Upper lobe of left lung (tissue), 6 donors: ENCODE results near the gene CHST8. TPM values are rescaled to one million over a fixed set of nuclear protein-coding genes. Genes with fewer than 3 reads are reported as not detected.

Source experiments
- ATAC-seq, 2 donors: fragments of 200-7000 bp; cut with Tn5 transposase; one replicate each; pipeline ENCODE4 v1.9.1; 2022; ENCODE audit warnings: mild to moderate bottlenecking in 2 of 2, moderate library complexity in 2 of 2; ENCODE audit not compliant: low FRiP score in 2 of 2
- DNase-seq, 2 donors: peaks; one replicate each; pipeline ENCODE4 v3.0.0-alpha.2; 2019 to 2020
- H3K27ac ChIP-seq, 4 donors: fragments of 200-600 bp; sonication (generic); one replicate each; pipeline ENCODE4 v1.5.1; 2016 to 2019
- H3K27me3 ChIP-seq, 4 donors: fragments of 200-600 bp; sonication (generic); one replicate each; pipeline ENCODE4 v1.5.1; 2017 to 2019
- H3K36me3 ChIP-seq, 4 donors: fragments of 200-600 bp; sonication (generic); one replicate each; pipeline ENCODE4 v1.5.1; 2016 to 2019
- H3K4me1 ChIP-seq, 4 donors: fragments of 200-600 bp; sonication (generic); one replicate each; pipeline ENCODE4 v1.5.1; 2018 to 2019
- H3K4me3 ChIP-seq, 4 donors: fragments of 200-600 bp; sonication (generic); one replicate each; pipeline ENCODE4 v1.5.1; 2017 to 2019; ENCODE audit warnings: mild to moderate bottlenecking in 2 of 4, moderate library complexity in 1 of 4
- H3K9me3 ChIP-seq, 4 donors: fragments of 200-600 bp; sonication (generic); one replicate each; pipeline ENCODE4 v1.5.1; 2018 to 2019
- EP300 ChIP-seq, 4 donors: sonication (generic); formaldehyde crosslinking; IDR thresholded peaks; one replicate each; pipeline ENCODE4 v1.5.1; 2017; ENCODE audit warnings: antibody characterized with exemption in 4 of 4, control low read depth in 2 of 4
- POLR2A ChIP-seq, 4 donors: fragments of 450-650 bp; IDR thresholded peaks; one replicate each; pipeline ENCODE4 v1.5.1; 2016 to 2017; ENCODE audit warnings: antibody characterized with exemption in 4 of 4, mild to moderate bottlenecking in 2 of 4
- POLR2AphosphoS5 ChIP-seq, 2 donors: sonication (generic); formaldehyde crosslinking; IDR thresholded peaks; one replicate each; pipeline ENCODE4 v1.5.1; 2017; ENCODE audit warnings: antibody characterized with exemption in 2 of 2
- WGBS, 2 donors: methylation state at CpG; one replicate each; pipeline ENCODE4 v1.1.5; 2017 to 2018; 5-methylcytosine and 5-hydroxymethylcytosine counted together
- total RNA-seq, 6 donors: library from RNA; depleted of rRNA in 4 of 6; stranded (reverse); fragments of >200 nt in 4 of 6; gene quantifications; one replicate each; pipeline versions ENCODE4 v1.1.0 to v1.2.1, GENCODE V29; 2016 to 2021
- TF ChIP-seq, protein P1 (sequence below), 6 experiments: fragments of 450-650 bp in 4 of 6; fragments of 200-600 bp in 2 of 6; sonication (generic) in 2 of 6; IDR thresholded peaks; one replicate each; pipeline ENCODE4 v1.5.1; 2016 to 2019; ENCODE audit warnings: antibody characterized with exemption in 6 of 6
- donor health status: DM: no; HTN: no; CAD: no; lungs with moderate emphysema.
- donor health status: DM: no; HTN: yes; CAD: no; lungs with severe emphysema.

CHST8 gene
- total RNA-seq, 6 donors from 2014 or later = 0.46 to 3.1 (median 0.72) TPM; not detected in 2

DNA sequence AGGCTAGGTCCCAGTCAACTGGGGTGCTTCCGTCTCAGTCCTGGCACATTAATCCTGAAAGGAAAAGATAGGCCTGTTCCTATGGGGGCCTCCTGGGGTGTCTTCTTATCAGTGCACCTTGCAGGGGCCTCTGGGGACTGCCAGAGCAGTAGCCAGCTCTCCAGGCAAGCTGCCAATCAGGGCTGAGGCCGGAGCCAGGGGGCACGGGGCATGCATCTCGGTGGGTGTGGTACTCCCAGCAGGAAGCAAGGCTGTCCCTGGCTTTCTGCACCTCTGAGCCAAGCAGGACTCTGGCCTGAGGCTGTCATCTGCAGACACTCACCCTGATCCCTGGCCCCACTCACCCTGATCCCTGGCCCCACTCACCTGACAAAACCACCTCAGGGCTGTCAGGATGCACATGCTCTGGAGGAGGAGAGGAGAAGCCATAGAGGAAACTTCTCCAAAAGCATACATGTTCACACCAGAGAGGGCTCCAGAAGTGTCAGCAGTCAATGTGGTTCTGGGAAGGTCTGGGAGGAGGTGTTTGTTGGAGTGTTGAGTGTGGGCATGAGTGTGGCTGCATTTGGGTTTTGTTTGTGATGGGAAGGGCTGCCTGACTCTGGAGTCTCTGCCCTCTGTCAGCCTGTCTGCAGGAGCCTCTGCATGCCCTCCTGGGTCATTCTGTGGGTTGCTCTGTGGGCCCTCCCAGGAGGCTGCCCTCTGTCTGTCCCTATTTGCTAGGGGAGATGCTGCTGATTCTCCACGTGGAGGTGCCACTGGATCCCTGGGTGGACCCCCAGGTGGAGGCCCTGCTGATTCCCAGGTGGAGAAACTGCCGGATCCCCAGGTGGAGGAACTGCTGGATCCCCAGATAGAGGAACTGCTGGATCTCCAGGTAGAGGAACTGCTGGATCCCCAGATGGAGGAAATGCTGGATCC lies 152.2 kb downstream of the CHST8 start:
- no peaks in the 10 kb centered on the region for H3K9me3 ChIP-seq
- TF ChIP-seq POLR2AphosphoS5 (IDR thresholded peaks at IDR 0.05) (no peak), POLR2A (IDR thresholded peaks at IDR 0.05) (no peak), EP300 (IDR thresholded peaks at IDR 0.05) (no peak)
- TF ChIP-seq, protein P1, sequence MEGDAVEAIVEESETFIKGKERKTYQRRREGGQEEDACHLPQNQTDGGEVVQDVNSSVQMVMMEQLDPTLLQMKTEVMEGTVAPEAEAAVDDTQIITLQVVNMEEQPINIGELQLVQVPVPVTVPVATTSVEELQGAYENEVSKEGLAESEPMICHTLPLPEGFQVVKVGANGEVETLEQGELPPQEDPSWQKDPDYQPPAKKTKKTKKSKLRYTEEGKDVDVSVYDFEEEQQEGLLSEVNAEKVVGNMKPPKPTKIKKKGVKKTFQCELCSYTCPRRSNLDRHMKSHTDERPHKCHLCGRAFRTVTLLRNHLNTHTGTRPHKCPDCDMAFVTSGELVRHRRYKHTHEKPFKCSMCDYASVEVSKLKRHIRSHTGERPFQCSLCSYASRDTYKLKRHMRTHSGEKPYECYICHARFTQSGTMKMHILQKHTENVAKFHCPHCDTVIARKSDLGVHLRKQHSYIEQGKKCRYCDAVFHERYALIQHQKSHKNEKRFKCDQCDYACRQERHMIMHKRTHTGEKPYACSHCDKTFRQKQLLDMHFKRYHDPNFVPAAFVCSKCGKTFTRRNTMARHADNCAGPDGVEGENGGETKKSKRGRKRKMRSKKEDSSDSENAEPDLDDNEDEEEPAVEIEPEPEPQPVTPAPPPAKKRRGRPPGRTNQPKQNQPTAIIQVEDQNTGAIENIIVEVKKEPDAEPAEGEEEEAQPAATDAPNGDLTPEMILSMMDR (IDR thresholded peaks at IDR 0.05) = no peak
- WGBS, 2 donors = 49% methylated on average over 6 of the region's 6 CpGs; no CpG with 5 or more reads in 1 of the 2 donors
- ATAC-seq (no peak), DNase-seq (peak in 1 of 2 donors; percentile 67)
- no peak overlapping the region for H3K27ac ChIP-seq
- no peak overlapping the region for H3K4me3 ChIP-seq
- H3K27me3 ChIP-seq = no peaks in the 10 kb centered on the region
- no peaks in the 10 kb centered on the region for H3K36me3 ChIP-seq
- H3K4me1 ChIP-seq = peaks cover 0 to 10% (median 7%) of the 10 kb centered on the region in 4 donors

DNA sequence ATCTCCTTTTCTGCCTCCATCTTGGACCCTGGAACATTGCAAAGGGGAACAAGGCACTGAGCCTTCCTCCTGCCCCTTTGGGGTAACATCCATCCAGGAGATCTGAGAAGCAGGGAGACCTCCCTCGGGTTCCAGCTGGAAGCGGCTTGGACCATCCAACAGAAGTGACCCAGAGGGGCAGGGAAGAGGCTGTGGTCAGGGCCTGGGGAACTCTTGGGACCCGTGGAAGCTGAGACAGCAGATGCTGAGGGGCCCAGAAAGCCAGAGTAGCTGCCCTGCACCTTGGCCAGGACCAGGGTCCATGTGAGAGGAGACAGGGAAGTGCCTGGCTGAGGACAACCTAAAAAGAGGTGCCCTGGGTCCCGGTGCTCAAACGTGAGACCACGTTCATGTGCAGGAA lies 153.0 kb downstream of the CHST8 start:
- H3K4me1 ChIP-seq = peaks cover 0 to 10% (median 7%) of the 10 kb centered on the region in 4 donors
- 66 to 75% methylated on average over 3 to 6 of the region's 6 CpGs for WGBS, 2 donors
- DNase-seq (no peak), ATAC-seq (no peak)
- no peaks in the 10 kb centered on the region for H3K9me3 ChIP-seq
- TF ChIP-seq, protein P1 (IDR thresholded peaks at IDR 0.05) = no peak
- TF ChIP-seq EP300 (IDR thresholded peaks at IDR 0.05) (no peak), POLR2A (IDR thresholded peaks at IDR 0.05) (no peak), POLR2AphosphoS5 (IDR thresholded peaks at IDR 0.05) (no peak)
- H3K4me3 ChIP-seq = no peak overlapping the region
- no peaks in the 10 kb centered on the region for H3K36me3 ChIP-seq
- no peaks in the 10 kb centered on the region for H3K27me3 ChIP-seq
- no peak overlapping the region for H3K27ac ChIP-seq

DNA sequence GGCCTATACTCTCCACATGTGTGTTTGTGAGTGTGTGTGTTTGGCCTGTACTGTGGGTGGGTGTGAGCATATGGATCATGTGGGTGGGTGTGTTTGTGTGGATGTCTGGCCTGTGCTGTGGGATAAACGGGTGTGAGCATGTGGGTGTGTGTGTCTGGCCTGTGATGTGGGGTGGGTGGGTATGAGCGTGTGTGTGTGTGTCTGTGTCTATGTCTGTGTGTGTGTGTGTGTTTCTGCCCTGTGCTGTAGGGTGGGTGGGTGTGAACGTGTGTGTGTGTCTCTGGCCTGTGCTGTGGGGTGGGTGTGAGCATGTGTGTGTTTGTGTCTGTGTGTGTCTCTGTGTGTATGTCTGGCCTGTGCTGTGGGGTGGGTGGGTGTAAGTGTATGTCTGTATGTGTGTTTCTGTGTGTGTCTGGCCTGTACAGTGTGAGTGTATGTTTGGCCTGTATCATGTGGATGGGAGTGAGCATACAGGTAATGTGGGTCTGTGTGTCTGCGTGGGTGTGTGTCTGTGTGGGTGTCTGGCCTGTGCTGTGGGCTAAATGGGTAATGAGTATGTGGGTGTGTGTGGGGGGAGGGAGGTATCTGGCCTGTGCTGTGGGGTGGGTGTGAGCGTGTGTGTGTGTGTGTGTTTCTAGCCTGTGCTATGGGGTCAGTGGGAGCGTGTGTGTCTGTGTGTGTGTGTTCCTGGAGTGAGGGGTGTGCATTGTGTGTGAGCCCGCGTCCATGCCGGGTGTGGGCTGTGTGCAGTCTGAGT lies 154.2 kb downstream of the CHST8 start:
- WGBS, 2 donors = 82 to 87% methylated on average over 8 to 9 of the region's 9 CpGs
- no peak for ATAC-seq
- DNase-seq = no peak
- no peaks in the 10 kb centered on the region for H3K27me3 ChIP-seq
- no peaks in the 10 kb centered on the region for H3K36me3 ChIP-seq
- TF ChIP-seq, protein P1 (IDR thresholded peaks at IDR 0.05) = no peak
- no peak for TF ChIP-seq POLR2AphosphoS5 (IDR thresholded peaks at IDR 0.05)
- TF ChIP-seq POLR2A (IDR thresholded peaks at IDR 0.05) = no peak
- no peak for TF ChIP-seq EP300 (IDR thresholded peaks at IDR 0.05)
- H3K4me3 ChIP-seq = no peak overlapping the region
- H3K27ac ChIP-seq = no peak overlapping the region
- H3K9me3 ChIP-seq = no peaks in the 10 kb centered on the region
- H3K4me1 ChIP-seq = peaks cover 3 to 15% (median 7%) of the 10 kb centered on the region in 4 donors

DNA sequence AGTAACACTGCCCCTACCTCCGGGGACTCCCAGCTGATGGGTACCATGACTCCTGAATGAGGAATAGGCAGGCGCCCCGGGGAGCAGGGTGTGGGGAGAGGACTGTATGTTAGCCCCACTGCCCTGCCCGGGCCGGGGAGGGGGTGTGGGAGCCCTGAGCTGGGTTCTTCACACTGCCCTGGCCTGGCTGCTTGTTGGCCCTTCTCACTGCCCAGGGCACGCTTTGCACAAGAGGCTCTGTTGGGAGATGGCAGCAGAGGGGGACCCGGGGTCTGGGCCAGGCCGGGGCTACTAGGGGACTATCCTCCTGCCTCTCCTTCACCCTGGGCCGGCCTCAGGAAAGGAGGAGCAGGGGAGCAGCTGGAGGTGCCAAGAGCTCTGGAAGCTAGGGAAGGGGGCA lies 155.6 kb downstream of the CHST8 start:
- Histone ChIP-seq H3K9me3 (no peaks in the 10 kb centered on the region), H3K4me3 (no peak overlapping the region), H3K27me3 (no peaks in the 10 kb centered on the region), H3K36me3 (no peaks in the 10 kb centered on the region), H3K4me1 (peaks cover 3 to 15% (median 7%) of the 10 kb centered on the region in 4 donors), H3K27ac (no peak overlapping the region)
- WGBS, 2 donors = 77 to 84% methylated on average over 6 to 9 of the region's 9 CpGs
- DNase-seq = no peak
- no peak for TF ChIP-seq POLR2AphosphoS5 (IDR thresholded peaks at IDR 0.05)
- TF ChIP-seq, protein P1 (IDR thresholded peaks at IDR 0.05) = no peak
- no peak for TF ChIP-seq POLR2A (IDR thresholded peaks at IDR 0.05)
- no peak for TF ChIP-seq EP300 (IDR thresholded peaks at IDR 0.05)
- ATAC-seq = no peak
